Measurements from ENCODE around the gene BICD2. TPM values are rescaled to one million over a fixed set of nuclear protein-coding genes. Genes with fewer than 3 reads are reported as not detected.

Gene BICD2
- total RNA-seq, 4 donors from 2014 or later: 42.3 to 75.3 (median 51.8) TPM

GRCh38 chr9:92725766-92726165 is 38.9 kb downstream of the BICD2 start:
- Histone ChIP-seq H3K4me1 (peaks cover 0 to 65% (median 4%) of the 10 kb centered on the region in 3 donors), H3K36me3 (peaks cover 0 to 71% of the 10 kb centered on the region in 2 donors), H3K9me3 (no peaks in the 10 kb centered on the region), H3K27ac (no peak overlapping the region), H3K4me3 (no peak overlapping the region), H3K27me3 (no peaks in the 10 kb centered on the region)
- TF ChIP-seq CTCF (IDR thresholded peaks at IDR 0.05) (no peak), EP300 (IDR thresholded peaks at IDR 0.05) (no peak), POLR2AphosphoS5 (IDR thresholded peaks at IDR 0.05) (no peak), POLR2A (IDR thresholded peaks at IDR 0.05) (no peak)
- no CpG with 5 or more reads among the region's 1 CpG for WGBS, 2 donors (ENCODE audit: low coverage in 1 of 2)
- no peak for ATAC-seq

- Histone ChIP-seq H3K27me3 (no peaks in the 10 kb centered on the region), H3K9me3 (no peaks in the 10 kb centered on the region), H3K4me1 (peaks cover 0 to 60% (median 4%) of the 10 kb centered on the region in 3 donors), H3K36me3 (peaks cover 0 to 77% of the 10 kb centered on the region in 2 donors), H3K27ac (no peak overlapping the region), H3K4me3 (no peak overlapping the region)
- 93 to 100% methylated on average over 1 to 3 of the region's 4 CpGs for WGBS, 2 donors (ENCODE audit: low coverage in 1 of 2)
- ATAC-seq: no peak
- TF ChIP-seq POLR2AphosphoS5 (IDR thresholded peaks at IDR 0.05): no peak
- no peak for TF ChIP-seq POLR2A (IDR thresholded peaks at IDR 0.05)
- TF ChIP-seq EP300 (IDR thresholded peaks at IDR 0.05): no peak
- TF ChIP-seq CTCF (IDR thresholded peaks at IDR 0.05): no peak
Observed at GRCh38 chr9:92725266-92725545, 39.4 kb downstream of the BICD2 start.

GRCh38 chr9:92724528-92725265 is 39.9 kb downstream of the BICD2 start:
- H3K27ac ChIP-seq: no peak overlapping the region
- WGBS, 2 donors (ENCODE audit: low coverage in 1 of 2): 96% methylated on average over 7 of the region's 10 CpGs; no CpG with 5 or more reads in 1 of the 2 donors
- H3K27me3 ChIP-seq: no peaks in the 10 kb centered on the region
- no peak for ATAC-seq
- peaks cover 0 to 82% of the 10 kb centered on the region in 2 donors for H3K36me3 ChIP-seq
- TF ChIP-seq EP300 (IDR thresholded peaks at IDR 0.05) (no peak), CTCF (IDR thresholded peaks at IDR 0.05) (no peak), POLR2A (IDR thresholded peaks at IDR 0.05) (no peak), POLR2AphosphoS5 (IDR thresholded peaks at IDR 0.05) (no peak)
- H3K9me3 ChIP-seq: no peaks in the 10 kb centered on the region
- H3K4me1 ChIP-seq: peaks cover 0 to 55% (median 4%) of the 10 kb centered on the region in 3 donors
- H3K4me3 ChIP-seq: no peak overlapping the region

- ATAC-seq: no peak
- H3K9me3 ChIP-seq: no peaks in the 10 kb centered on the region
- H3K4me3 ChIP-seq: no peak overlapping the region
- H3K27me3 ChIP-seq: no peaks in the 10 kb centered on the region
- H3K4me1 ChIP-seq: peaks cover 0 to 49% (median 4%) of the 10 kb centered on the region in 3 donors
- TF ChIP-seq CTCF (IDR thresholded peaks at IDR 0.05) (no peak), POLR2AphosphoS5 (IDR thresholded peaks at IDR 0.05) (no peak), EP300 (IDR thresholded peaks at IDR 0.05) (no peak)
- WGBS, 2 donors (ENCODE audit: low coverage in 1 of 2): 45 to 69% methylated on average over 5 to 6 of the region's 9 CpGs
- no peak overlapping the region for H3K27ac ChIP-seq
- H3K36me3 ChIP-seq: peaks cover 0 to 86% of the 10 kb centered on the region in 2 donors
Observed at GRCh38 chr9:92723801-92724323, 40.8 kb downstream of the BICD2 start.

GRCh38 chr9:92723299-92723625 is 41.4 kb downstream of the BICD2 start:
- H3K27ac ChIP-seq: no peak overlapping the region
- peaks cover 0 to 44% (median 4%) of the 10 kb centered on the region in 3 donors for H3K4me1 ChIP-seq
- WGBS, 2 donors (ENCODE audit: low coverage in 1 of 2): 30 to 50% methylated on average over 2 to 3 of the region's 3 CpGs
- no peaks in the 10 kb centered on the region for H3K9me3 ChIP-seq
- H3K36me3 ChIP-seq: peaks cover 0 to 86% of the 10 kb centered on the region in 2 donors
- no peak for ATAC-seq
- H3K27me3 ChIP-seq: no peaks in the 10 kb centered on the region
- no peak for TF ChIP-seq CTCF (IDR thresholded peaks at IDR 0.05)
- no peak overlapping the region for H3K4me3 ChIP-seq
